Activated CD8-positive, alpha-beta memory T cell treated with anti-CD3 and anti-CD28 coated beads for 36 hours (primary cell): ENCODE data around the gene NDST3. TPM values are rescaled to one million over a fixed set of nuclear protein-coding genes. Genes with fewer than 3 reads are reported as not detected.
"Not testable (repeated sequence)": the region's sequence is repeated elsewhere in the genome, so short reads cannot be mapped to it uniquely, and the experiment has no call there.

Experiments used
- CTCF ChIA-PET: fragments of 350-600 bp; sonication (Branson Sonifier 250); formaldehyde crosslinking; loops from one replicate; lab custom pipeline; 2021; ENCODE audit warnings: antibody characterized with exemption; lab: Charles Lee
- POLR2A ChIA-PET: fragments of 350-600 bp; sonication (Branson Sonifier 250); formaldehyde crosslinking; loops from one replicate; lab custom pipeline; 2021; ENCODE audit warnings: antibody characterized with exemption; lab: Charles Lee
- total RNA-seq, 2 experiments: library from RNA; stranded (reverse); gene quantifications; one replicate each; pipeline ENCODE4 v1.2.3, GENCODE V29; 2021

The NDST3 gene
- total RNA-seq, 2 experiments from 2014 or later = not detected

- CTCF ChIA-PET = no interaction called here
- POLR2A ChIA-PET = no interaction called here
These were observed 253.6 kb downstream of the NDST3 start for GRCh38 chr4:118287711-118288451.

DNA sequence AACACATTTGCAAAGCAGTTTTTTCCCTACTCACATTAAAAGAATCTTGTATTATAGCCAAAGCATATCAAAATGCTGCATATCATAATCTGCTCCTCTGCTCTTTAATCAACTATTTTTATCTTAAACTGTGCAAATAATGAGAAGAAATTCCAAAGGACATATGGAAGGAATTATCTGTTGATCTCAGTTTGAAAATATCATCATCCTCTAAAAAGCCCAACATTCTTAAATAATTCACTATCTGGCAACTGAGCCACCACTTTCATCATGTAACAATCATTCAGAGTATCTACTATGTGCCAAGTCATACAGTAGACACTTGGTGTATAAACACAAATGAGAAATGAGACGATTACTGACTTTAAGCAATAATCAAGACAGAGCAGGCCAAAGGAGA is 255.5 kb downstream of the NDST3 start:
- ChIA-PET CTCF (no interaction called here), POLR2A (no interaction called here)

DNA sequence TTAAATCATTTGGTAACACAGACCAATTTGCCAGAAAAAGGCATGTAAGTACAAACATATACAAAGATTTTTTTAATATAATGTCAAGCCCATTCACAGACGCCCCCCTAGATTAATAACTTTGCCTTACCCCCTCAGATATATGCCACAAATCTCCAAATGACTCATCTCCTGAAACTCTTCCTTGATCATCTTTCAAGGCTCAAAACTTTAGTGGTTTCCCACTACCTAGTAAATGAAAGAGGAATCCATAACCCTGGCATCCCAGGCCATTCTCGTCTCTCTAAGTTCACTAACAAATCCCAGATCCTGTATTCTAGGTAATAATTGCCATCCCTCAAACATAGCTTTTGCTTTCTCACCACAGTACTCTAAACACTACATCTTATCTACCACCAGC is 256.7 kb downstream of the NDST3 start:
- ChIA-PET POLR2A (no interaction called here), CTCF (no interaction called here)

- ChIA-PET CTCF (no interaction called here), POLR2A (no interaction called here)
These were observed 262.4 kb downstream of the NDST3 start for GRCh38 chr4:118296729-118297128.

DNA sequence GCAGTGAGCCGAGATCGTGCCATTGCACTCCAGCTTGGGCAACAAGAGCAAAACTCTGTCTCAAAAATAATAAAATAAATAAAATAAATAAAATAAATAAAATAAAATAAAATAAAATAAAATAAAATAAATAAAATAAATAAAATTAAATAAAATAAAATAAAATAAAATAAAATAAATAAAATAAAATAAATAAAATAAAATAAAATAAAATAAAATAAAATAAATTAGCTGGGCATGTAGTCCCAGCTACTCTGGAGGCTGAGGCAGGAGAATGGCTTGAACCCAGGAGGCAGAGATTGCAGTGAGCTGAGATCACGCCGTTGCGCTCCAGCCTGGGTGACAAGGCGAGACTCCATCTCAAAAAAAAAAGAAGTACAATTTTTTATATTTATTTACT is 265.3 kb downstream of the NDST3 start:
- CTCF ChIA-PET = interaction anchor here (0.7 kb wide), 1 partner anchor 570 kb away, joined by 3 read pairs; no protein-coding TSS in a partner anchor
- POLR2A ChIA-PET = not testable (repeated sequence)

GRCh38 chr4:118307643-118308042 is 273.4 kb downstream of the NDST3 start:
- CTCF ChIA-PET = no interaction called here
- POLR2A ChIA-PET = no interaction called here
